ENCODE data around the gene OR4X2. TPM values are rescaled to one million over a fixed set of nuclear protein-coding genes. Genes with fewer than 3 reads are reported as not detected.

OR4X2 gene, protein sequence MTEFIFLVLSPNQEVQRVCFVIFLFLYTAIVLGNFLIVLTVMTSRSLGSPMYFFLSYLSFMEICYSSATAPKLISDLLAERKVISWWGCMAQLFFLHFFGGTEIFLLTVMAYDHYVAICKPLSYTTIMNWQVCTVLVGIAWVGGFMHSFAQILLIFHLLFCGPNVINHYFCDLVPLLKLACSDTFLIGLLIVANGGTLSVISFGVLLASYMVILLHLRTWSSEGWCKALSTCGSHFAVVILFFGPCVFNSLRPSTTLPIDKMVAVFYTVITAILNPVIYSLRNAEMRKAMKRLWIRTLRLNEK
- total RNA-seq = not detected

- TF ChIP-seq, protein P1, sequence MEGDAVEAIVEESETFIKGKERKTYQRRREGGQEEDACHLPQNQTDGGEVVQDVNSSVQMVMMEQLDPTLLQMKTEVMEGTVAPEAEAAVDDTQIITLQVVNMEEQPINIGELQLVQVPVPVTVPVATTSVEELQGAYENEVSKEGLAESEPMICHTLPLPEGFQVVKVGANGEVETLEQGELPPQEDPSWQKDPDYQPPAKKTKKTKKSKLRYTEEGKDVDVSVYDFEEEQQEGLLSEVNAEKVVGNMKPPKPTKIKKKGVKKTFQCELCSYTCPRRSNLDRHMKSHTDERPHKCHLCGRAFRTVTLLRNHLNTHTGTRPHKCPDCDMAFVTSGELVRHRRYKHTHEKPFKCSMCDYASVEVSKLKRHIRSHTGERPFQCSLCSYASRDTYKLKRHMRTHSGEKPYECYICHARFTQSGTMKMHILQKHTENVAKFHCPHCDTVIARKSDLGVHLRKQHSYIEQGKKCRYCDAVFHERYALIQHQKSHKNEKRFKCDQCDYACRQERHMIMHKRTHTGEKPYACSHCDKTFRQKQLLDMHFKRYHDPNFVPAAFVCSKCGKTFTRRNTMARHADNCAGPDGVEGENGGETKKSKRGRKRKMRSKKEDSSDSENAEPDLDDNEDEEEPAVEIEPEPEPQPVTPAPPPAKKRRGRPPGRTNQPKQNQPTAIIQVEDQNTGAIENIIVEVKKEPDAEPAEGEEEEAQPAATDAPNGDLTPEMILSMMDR (IDR thresholded peaks at IDR 0.05; ENCODE audit: low read depth) = no peak
These were observed at the start of gene OR4X2 for GRCh38 chr11:48244804-48245203. Gene OR4X2, plus strand, starts transcription at chr11:48245104. Its CDS starts 0 bp downstream, at chr11:48245104.

- TF ChIP-seq, protein P1 (IDR thresholded peaks at IDR 0.05; ENCODE audit: low read depth) = no peak
These were observed 37.0 kb upstream of the OR4X2 start for GRCh38 chr11:48207881-48208280.

GRCh38 chr11:48210052-48210451, 34.9 kb upstream of the OR4X2 start:
- TF ChIP-seq, protein P1 (IDR thresholded peaks at IDR 0.05; ENCODE audit: low read depth) = no peak

GRCh38 chr11:48216510-48216909, 28.4 kb upstream of the OR4X2 start, which contains the start of gene OR4B1:
Gene OR4B1, plus strand, starts transcription at chr11:48216810. Its CDS starts 0 bp downstream, at chr11:48216810.
- TF ChIP-seq, protein P1 (IDR thresholded peaks at IDR 0.05; ENCODE audit: low read depth) = no peak

DNA sequence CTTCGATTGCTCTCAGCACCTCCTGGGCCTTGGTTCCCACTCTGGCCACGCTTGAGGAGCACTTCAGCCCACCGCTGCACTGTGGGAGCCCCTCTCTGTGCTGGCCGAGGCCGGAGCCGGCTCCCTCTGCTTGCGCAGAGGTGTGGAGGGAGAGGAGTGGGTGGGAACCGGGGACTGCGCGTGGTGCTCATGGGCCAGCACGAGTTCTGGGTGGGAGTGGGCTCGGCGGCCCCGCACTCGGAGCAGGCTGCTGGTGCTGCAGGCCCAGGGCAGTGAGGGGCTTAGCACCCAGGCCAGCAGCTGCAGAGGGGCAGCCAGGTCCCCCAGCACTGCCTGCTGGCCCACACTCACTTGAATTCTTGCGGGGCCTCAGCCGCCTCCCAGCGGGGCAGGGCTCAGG, 16.1 kb upstream of the OR4X2 start:
- TF ChIP-seq, protein P1 (IDR thresholded peaks at IDR 0.05; ENCODE audit: low read depth) = no peak

DNA sequence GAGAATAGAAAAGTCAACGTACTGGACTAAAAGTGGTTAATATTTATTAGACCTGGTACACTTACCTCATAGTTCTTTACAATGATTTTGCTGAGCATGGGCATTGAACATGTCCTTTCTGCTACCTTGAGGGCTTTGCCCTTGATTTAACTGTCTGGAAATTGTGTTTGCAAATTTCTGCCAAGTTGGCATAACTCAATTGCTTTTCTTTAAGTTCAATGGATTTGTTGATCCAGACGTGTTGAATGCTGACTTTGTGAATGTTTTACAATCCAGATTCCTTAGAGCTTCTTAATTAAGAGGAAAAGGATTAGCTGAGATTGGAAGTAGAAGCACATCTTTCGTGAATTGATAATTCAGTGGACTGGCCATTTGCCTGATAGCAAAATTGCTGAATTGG, 7.2 kb upstream of the OR4X2 start:
- TF ChIP-seq, protein P1 (IDR thresholded peaks at IDR 0.05; ENCODE audit: low read depth) = no peak

DNA sequence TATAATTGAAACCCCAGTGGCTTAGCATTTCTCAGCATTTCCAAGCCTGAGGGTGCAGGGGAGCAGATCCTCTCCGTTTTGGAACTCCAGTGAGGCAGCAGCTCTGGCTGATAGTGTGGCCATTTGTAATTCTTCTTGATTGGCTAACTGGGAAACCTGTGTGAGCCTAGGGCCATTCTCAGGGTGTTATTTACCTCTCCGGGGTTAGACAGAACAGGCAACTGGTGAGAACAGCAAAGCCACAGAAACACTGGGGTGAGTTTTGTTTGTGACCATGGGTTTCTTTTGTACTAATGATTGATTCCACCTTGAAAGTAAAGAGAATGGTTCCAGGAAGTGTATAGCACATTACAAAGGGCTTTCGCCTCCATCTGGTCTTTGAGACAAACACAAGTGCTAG, 2.4 kb upstream of the OR4X2 start:
- TF ChIP-seq, protein P1 (IDR thresholded peaks at IDR 0.05; ENCODE audit: low read depth) = no peak

All from subcutaneous adipose tissue (tissue), 4 donors.